Mesendoderm (in vitro differentiated cells): Measurements from ENCODE around the gene EFNA2.
A peak's percentile ranks its signal among the peaks of the same experiment; 100 is the strongest.

Source experiments
- DNase-seq: peaks from one replicate; pipeline ENCODE4 v3.0.0; 2013
- H2AK5ac ChIP-seq: 2 replicates; pipeline ENCODE4 v1.6.1; 2013; ENCODE audit warnings: low read length, inconsistent platforms
- H2BK120ac ChIP-seq: 2 replicates; pipeline ENCODE4 v1.6.1; 2013; ENCODE audit warnings: low read depth, mild to moderate bottlenecking, low read length, moderate library complexity, mixed read lengths
- H2BK15ac ChIP-seq: replicated peaks from 2 replicates; pipeline ENCODE4 v1.6.1; 2013; ENCODE audit warnings: low read depth, mild to moderate bottlenecking, moderate library complexity
- H2BK5ac ChIP-seq: 2 replicates; pipeline ENCODE4 v1.6.1; 2013; ENCODE audit warnings: low read length, inconsistent platforms
- H3K18ac ChIP-seq: 2 replicates; pipeline ENCODE4 v1.6.1; 2013; ENCODE audit warnings: mild to moderate bottlenecking, low read length, mixed read lengths
- H3K23ac ChIP-seq: one replicate; pipeline ENCODE4 v1.6.1; 2013; ENCODE audit warnings: low read length
- H3K27ac ChIP-seq: 2 replicates; pipeline ENCODE4 v1.5.1; 2013; ENCODE audit warnings: low read depth, mild to moderate bottlenecking, inconsistent platforms, low read length, moderate library complexity
- H3K27me3 ChIP-seq: 2 replicates; pipeline ENCODE4 v1.6.1; 2013; ENCODE audit warnings: low read length, control low read depth, mild to moderate bottlenecking, inconsistent platforms; ENCODE audit not compliant: insufficient read depth, poor library complexity
- H3K36me3 ChIP-seq: 2 replicates; pipeline ENCODE4 v1.6.1; 2013; ENCODE audit warnings: low read length, inconsistent platforms; ENCODE audit not compliant: control insufficient read depth, insufficient read depth
- H3K4ac ChIP-seq: one replicate; pipeline ENCODE4 v1.6.1; 2013; ENCODE audit warnings: low read depth, mild to moderate bottlenecking, low read length, moderate library complexity
- H3K4me1 ChIP-seq: 2 replicates; pipeline ENCODE4 v1.6.1; 2013; ENCODE audit warnings: low read depth, low read length, inconsistent platforms; ENCODE audit not compliant: control insufficient read depth
- H3K4me2 ChIP-seq: 2 replicates; pipeline ENCODE4 v1.6.1; 2013; ENCODE audit warnings: low read length
- H3K4me3 ChIP-seq: 2 replicates; pipeline ENCODE4 v1.5.1; 2013; ENCODE audit warnings: mild to moderate bottlenecking, low read length
- H3K56ac ChIP-seq: one replicate; pipeline ENCODE4 v1.6.1; 2013; ENCODE audit warnings: low read length
- H3K79me1 ChIP-seq: 2 replicates; pipeline ENCODE4 v1.6.1; 2013; ENCODE audit warnings: low read length, inconsistent platforms
- H3K79me2 ChIP-seq: 2 replicates; pipeline ENCODE4 v1.6.1; 2013; ENCODE audit warnings: mild to moderate bottlenecking, low read length; ENCODE audit not compliant: control insufficient read depth, insufficient read depth
- H3K9ac ChIP-seq: 2 replicates; pipeline ENCODE4 v1.6.1; 2013; ENCODE audit warnings: low read length, inconsistent platforms
- H4K5ac ChIP-seq: one replicate; pipeline ENCODE4 v1.6.1; 2013; ENCODE audit warnings: low read length
- H4K8ac ChIP-seq: one replicate; pipeline ENCODE4 v1.6.1; 2013; ENCODE audit warnings: low read depth, mild to moderate bottlenecking, control low read depth, low read length, moderate library complexity
- WGBS: extraction: QIAGEN DNeasy Blood & Tissue Kit; methylation state at CpG from one replicate; pipeline ENCODE4 v1.1.7; 2013; ENCODE audit warnings: low lambda C conversion rate, missing lambda C conversion rate; ENCODE audit not compliant: insufficient coverage; ENCODE audit errors: extremely low coverage; 5-methylcytosine and 5-hydroxymethylcytosine counted together

The EFNA2 gene

DNA sequence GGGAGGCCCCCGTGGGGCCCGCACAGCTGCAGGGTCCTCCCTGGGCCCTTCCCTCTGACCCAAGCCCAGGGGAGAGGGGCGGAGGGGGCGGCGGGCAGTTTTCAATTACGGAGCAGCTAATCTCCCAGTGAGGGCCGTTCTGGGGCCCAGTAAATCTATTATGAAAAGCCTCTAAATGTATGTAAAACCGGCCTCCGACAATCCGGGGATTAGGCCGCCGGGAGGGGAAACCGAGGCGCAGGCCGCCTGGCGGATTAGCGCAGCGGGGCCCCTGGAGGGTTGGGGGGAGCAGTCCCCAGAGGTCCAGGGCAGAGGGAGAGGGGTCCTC lies 25.1 kb downstream of the EFNA2 start:
- Histone ChIP-seq H2BK5ac (no peak overlapping the region), H3K36me3 (no peaks in the 10 kb centered on the region), H2BK120ac (no peak overlapping the region), H3K79me2 (no peaks in the 10 kb centered on the region), H3K79me1 (no peaks in the 10 kb centered on the region), H2BK15ac (no peak overlapping the region), H4K5ac (no peak overlapping the region), H3K18ac (no peak overlapping the region), H3K27ac (no peak overlapping the region), H3K56ac (no peak overlapping the region), H3K4me3 (no peak overlapping the region), H2AK5ac (no peak overlapping the region), H3K9ac (no peak overlapping the region), H3K27me3 (no peaks in the 10 kb centered on the region), H3K23ac (no peak overlapping the region), H4K8ac (no peak overlapping the region), H3K4me2 (no peak overlapping the region), H3K4ac (no peak overlapping the region), H3K4me1 (no peaks in the 10 kb centered on the region)
- no CpG with 5 or more reads among the region's 18 CpGs for WGBS
- DNase-seq: no peak

DNA sequence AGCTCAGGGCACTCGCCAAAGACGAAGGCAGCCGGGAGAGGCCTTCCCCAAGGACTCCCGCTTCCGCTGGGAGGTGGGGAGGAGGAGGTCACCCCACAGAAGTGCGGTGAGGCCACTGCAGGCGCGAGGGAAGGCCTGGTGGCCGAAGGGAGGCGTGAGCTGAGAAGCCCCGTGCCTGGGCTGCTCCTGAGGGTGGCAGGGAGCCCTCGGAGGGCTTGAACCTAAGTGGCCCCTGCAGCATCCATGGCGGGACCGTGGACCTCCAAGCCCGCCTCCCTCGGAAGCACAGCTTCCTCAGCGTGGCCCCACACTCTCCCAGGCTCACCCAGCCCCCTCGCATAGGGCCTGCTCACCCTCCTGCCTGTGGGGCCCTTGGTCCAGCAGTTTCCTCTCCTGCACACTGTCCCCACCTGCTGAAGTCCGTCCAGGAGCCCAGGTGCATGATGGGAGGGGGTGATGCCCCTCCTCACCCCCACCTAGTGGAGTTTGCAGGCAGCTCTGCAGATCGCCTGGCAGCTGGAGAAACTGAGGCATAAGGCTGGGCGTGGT lies 25.9 kb downstream of the EFNA2 start:
- H3K4me3 ChIP-seq: no peak overlapping the region
- no peak for DNase-seq
- H3K23ac ChIP-seq: no peak overlapping the region
- no peak overlapping the region for H3K4me2 ChIP-seq
- H2BK15ac ChIP-seq: no peak overlapping the region
- H3K27ac ChIP-seq: no peak overlapping the region
- no peak overlapping the region for H2BK5ac ChIP-seq
- H3K79me1 ChIP-seq: no peaks in the 10 kb centered on the region
- no peaks in the 10 kb centered on the region for H3K36me3 ChIP-seq
- H3K56ac ChIP-seq: no peak overlapping the region
- H2BK120ac ChIP-seq: no peak overlapping the region
- no peaks in the 10 kb centered on the region for H3K79me2 ChIP-seq
- H4K5ac ChIP-seq: no peak overlapping the region
- H4K8ac ChIP-seq: no peak overlapping the region
- no CpG with 5 or more reads among the region's 21 CpGs for WGBS
- H2AK5ac ChIP-seq: no peak overlapping the region
- no peak overlapping the region for H3K18ac ChIP-seq
- no peaks in the 10 kb centered on the region for H3K4me1 ChIP-seq
- H3K9ac ChIP-seq: no peak overlapping the region
- no peak overlapping the region for H3K4ac ChIP-seq
- no peaks in the 10 kb centered on the region for H3K27me3 ChIP-seq

DNA sequence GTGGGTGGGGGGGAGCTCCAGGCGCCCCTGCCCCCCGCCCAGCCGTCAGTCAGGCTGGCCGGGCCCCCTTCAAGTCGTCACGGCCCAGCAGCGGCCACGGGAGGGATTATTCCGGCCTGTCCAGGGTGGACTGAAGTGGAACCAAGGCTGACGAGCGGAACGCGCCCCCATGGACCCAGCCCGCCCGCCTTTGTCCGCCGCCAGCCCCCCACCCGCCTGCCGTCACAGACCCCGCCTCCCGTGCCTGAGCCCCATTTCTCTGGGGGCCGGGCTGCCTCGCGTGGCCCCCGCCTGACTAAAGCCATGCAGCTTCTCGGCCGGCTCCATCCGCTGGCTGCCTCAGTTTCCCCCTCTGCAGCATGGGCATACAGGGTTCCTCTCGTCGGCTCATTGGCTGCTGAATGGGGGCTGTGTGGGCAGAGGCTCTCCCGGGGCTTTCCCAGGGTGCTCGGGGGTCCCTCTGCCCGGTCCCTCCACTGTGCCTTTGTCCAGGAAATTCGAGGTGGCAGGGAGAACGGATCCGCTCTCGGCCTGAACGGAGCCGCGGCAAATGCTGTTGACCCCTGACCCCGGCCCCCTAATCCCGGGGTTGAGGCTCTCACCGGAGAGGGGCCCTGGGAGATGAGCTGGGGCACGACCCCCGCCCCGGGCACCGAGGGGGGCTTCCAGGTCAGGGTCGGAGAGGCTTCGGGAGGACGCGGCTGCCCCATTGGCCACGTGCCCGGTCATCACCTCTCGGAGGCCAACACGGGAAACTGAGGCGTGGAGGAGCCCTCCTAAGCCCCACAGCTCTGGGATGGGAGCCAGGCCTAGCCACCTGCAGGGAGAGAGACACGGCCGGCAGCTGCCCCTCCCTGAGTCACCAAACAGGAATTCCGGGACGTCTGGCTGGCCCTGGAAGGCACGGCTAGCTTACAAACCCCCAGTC lies 27.4 kb downstream of the EFNA2 start:
- Histone ChIP-seq H3K9ac (no peak overlapping the region), H4K8ac (no peak overlapping the region), H3K18ac (no peak overlapping the region), H2AK5ac (no peak overlapping the region), H3K79me2 (no peaks in the 10 kb centered on the region), H3K27me3 (no peaks in the 10 kb centered on the region), H3K23ac (no peak overlapping the region), H3K27ac (no peak overlapping the region), H2BK120ac (no peak overlapping the region), H3K79me1 (no peaks in the 10 kb centered on the region), H3K36me3 (no peaks in the 10 kb centered on the region), H3K4me3 (no peak overlapping the region), H4K5ac (no peak overlapping the region), H3K4me1 (no peaks in the 10 kb centered on the region), H3K4ac (no peak overlapping the region), H2BK15ac (no peak overlapping the region), H2BK5ac (no peak overlapping the region), H3K56ac (no peak overlapping the region), H3K4me2 (no peak overlapping the region)
- DNase-seq: peak; percentile 73
- WGBS: no CpG with 5 or more reads among the region's 61 CpGs

DNA sequence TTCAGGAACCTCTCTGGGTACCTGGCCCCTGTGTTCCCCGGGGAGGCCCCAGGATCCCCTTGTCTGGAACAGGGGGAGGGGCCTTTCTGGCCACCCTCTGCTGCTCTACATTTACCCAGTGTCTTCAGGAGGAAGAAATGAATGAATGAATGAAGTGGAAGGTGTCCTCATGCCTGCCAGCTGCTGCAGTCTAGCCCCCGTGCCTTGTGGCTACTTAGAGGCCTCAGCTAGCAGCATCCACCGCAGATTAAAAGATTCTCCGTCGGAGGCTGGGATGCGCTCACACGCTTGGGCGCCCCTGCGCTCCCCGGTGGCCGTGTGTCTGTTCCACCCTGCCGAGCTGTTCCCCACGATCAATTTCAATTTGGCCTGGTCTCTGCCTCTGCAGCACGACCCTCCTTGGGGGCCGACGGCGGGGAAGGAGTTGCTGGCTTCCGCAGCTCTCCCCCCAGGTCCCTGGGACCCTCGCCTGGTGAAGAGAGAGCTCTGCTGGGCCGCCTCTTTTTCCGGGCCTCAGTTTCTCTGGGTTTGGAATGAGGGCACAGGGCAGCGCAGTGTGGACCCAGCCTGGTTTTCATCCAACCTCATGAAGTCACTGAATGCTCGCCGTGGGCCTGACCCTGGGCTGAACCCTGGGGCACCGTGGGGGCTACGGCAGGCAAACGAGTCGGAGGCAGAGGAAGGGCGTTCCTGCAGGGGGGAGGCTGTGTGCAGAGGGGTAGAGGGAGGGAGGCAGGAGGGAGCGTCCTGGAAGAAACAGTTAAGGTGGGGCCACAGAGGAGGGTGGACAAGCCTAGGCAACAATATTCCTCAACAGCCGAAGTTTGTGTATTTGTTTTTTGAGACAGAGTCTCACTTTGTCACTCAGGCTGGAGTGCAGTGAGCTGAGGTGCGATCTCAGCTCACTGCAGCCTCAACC lies 28.3 kb downstream of the EFNA2 start:
- Histone ChIP-seq H4K8ac (no peak overlapping the region), H3K18ac (no peak overlapping the region), H3K36me3 (no peaks in the 10 kb centered on the region), H3K4ac (no peak overlapping the region), H3K23ac (no peak overlapping the region), H3K4me1 (no peaks in the 10 kb centered on the region), H3K79me1 (no peaks in the 10 kb centered on the region), H3K4me2 (no peak overlapping the region), H2BK15ac (no peak overlapping the region), H3K27ac (no peak overlapping the region), H3K79me2 (no peaks in the 10 kb centered on the region), H2BK120ac (no peak overlapping the region), H3K4me3 (no peak overlapping the region), H4K5ac (no peak overlapping the region), H3K56ac (no peak overlapping the region), H2BK5ac (no peak overlapping the region), H2AK5ac (no peak overlapping the region), H3K9ac (no peak overlapping the region), H3K27me3 (no peaks in the 10 kb centered on the region)
- no CpG with 5 or more reads among the region's 32 CpGs for WGBS
- no peak for DNase-seq

DNA sequence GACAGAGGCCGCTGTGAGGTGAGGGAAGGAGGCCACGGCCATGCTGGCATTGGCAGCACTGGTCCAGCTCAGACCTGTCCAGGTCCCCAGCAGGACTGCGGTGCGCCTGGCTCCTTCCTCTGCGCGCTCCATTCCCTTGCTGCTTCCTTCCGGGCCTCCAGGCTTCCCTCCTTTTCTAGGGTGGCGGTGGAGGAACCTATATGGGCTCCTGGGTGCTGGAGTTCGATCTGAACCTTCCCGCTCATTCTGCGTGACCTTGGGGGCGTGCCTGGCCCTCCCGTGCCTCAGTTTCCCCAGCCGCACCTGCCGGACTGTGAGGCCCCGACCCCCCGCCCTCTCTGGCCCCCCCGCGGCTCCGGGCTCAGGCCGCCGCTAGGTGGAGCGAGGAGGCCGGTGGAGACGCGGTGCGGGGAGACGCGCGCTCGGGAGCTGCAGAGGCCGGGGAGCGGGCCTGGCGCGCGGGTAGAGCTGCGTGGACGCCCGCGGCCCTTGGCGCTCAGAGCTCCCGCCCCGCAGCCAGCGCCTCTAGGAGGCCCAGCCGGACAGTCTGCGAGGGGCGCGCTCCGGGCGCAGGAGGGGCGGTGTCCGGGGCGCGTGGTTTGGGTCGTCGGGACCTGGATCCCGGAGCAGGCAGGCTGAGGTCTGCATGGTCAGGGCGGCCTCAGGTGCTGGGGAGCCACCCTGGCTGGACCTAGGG lies 29.9 kb downstream of the EFNA2 start:
- Histone ChIP-seq H3K56ac (peak overlapping the region; percentile 83), H3K4ac (no peak overlapping the region), H2BK15ac (no peak overlapping the region), H3K4me3 (no peak overlapping the region), H3K36me3 (no peaks in the 10 kb centered on the region), H3K4me2 (peak overlapping the region; percentile 31), H2BK5ac (no peak overlapping the region), H3K4me1 (no peaks in the 10 kb centered on the region), H2BK120ac (no peak overlapping the region), H2AK5ac (no peak overlapping the region), H3K79me2 (no peaks in the 10 kb centered on the region), H3K18ac (no peak overlapping the region), H3K27me3 (no peaks in the 10 kb centered on the region), H4K5ac (no peak overlapping the region), H3K23ac (peak overlapping the region; percentile 45), H3K27ac (no peak overlapping the region), H3K79me1 (no peaks in the 10 kb centered on the region), H4K8ac (no peak overlapping the region), H3K9ac (peak overlapping the region; percentile 59)
- DNase-seq: peak; percentile 49
- no CpG with 5 or more reads among the region's 58 CpGs for whole genome bisulfite sequencing
